ENCODE results near the gene LEKR1.

Gene LEKR1

GRCh38 chr3:157091083-157091833, 265.1 kb downstream of the LEKR1 start:
- in situ Hi-C loops (cut with MboI; ENCODE audit: low sequenced_read_pairs), result loop anchor here (25.0 kb wide), 3 partner anchors 404 to 954 kb away; no protein-coding TSS in a partner anchor

GRCh38 chr3:157092230-157092629, 266.1 kb downstream of the LEKR1 start:
- in situ Hi-C loops (cut with MboI; ENCODE audit: low sequenced_read_pairs), result loop anchor here (25.0 kb wide), 3 partner anchors 405 to 955 kb away; no protein-coding TSS in a partner anchor

- in situ Hi-C loops (cut with MboI; ENCODE audit: low sequenced_read_pairs), result loop anchor here (25.0 kb wide), 3 partner anchors 406 to 956 kb away; no protein-coding TSS in a partner anchor
Measured at GRCh38 chr3:157093096-157093495, 266.9 kb downstream of the LEKR1 start.

GRCh38 chr3:157094301-157094700, 268.1 kb downstream of the LEKR1 start:
- in situ Hi-C loops (cut with MboI; ENCODE audit: low sequenced_read_pairs), result loop anchor here (25.0 kb wide), 3 partner anchors 407 to 957 kb away; no protein-coding TSS in a partner anchor

GRCh38 chr3:157094751-157095480, 268.8 kb downstream of the LEKR1 start:
- in situ Hi-C loops (cut with MboI; ENCODE audit: low sequenced_read_pairs), result loop anchor here (25.0 kb wide), 3 partner anchors 408 to 958 kb away; no protein-coding TSS in a partner anchor
